HEK293 (cell line): ENCODE data around the gene ZFAND3.

Source experiments
- EGR2 ChIP-seq: fragments of 450-650 bp; formaldehyde crosslinking; IDR thresholded peaks from 2 replicates; pipeline ENCODE4 v1.5.1; 2016; ENCODE audit warnings: low read depth, missing biosample characterization, missing genetic modification characterization
- GLIS2 ChIP-seq: fragments of 450-650 bp; formaldehyde crosslinking; IDR thresholded peaks from 2 replicates; pipeline ENCODE4 v1.5.1; 2016; ENCODE audit warnings: missing biosample characterization, missing genetic modification characterization
- KLF7 ChIP-seq: fragments of 450-650 bp; formaldehyde crosslinking; IDR thresholded peaks from 2 replicates; pipeline ENCODE4 v1.5.1; 2016; ENCODE audit warnings: missing biosample characterization, missing genetic modification characterization, borderline replicate concordance
- KLF8 ChIP-seq: fragments of 450-650 bp; formaldehyde crosslinking; IDR thresholded peaks from 2 replicates; pipeline ENCODE4 v1.5.1; 2016; ENCODE audit warnings: missing biosample characterization, missing genetic modification characterization
- RBAK ChIP-seq: fragments of 450-650 bp; formaldehyde crosslinking; IDR thresholded peaks from 2 replicates; pipeline ENCODE4 v1.5.1; 2016; ENCODE audit warnings: missing biosample characterization, missing genetic modification characterization
- SCRT2 ChIP-seq: fragments of 450-650 bp; formaldehyde crosslinking; IDR thresholded peaks from 2 replicates; pipeline ENCODE4 v1.5.1; 2016; ENCODE audit warnings: missing biosample characterization, missing genetic modification characterization
- ZBTB20 ChIP-seq: fragments of 450-650 bp; formaldehyde crosslinking; IDR thresholded peaks from 2 replicates; pipeline ENCODE4 v1.5.1; 2016; ENCODE audit warnings: missing biosample characterization, missing genetic modification characterization
- ZBTB7A ChIP-seq: fragments of 450-650 bp; formaldehyde crosslinking; IDR thresholded peaks from 2 replicates; pipeline ENCODE4 v1.5.1; 2016; ENCODE audit warnings: low read depth, missing biosample characterization, missing genetic modification characterization
- ZNF2 ChIP-seq: fragments of 450-650 bp; formaldehyde crosslinking; IDR thresholded peaks from 2 replicates; pipeline ENCODE4 v1.5.1; 2016; ENCODE audit warnings: missing biosample characterization, missing genetic modification characterization
- ZNF211 ChIP-seq: fragments of 450-650 bp; formaldehyde crosslinking; IDR thresholded peaks from 2 replicates; pipeline ENCODE4 v1.5.1; 2016; ENCODE audit warnings: low read depth, missing biosample characterization, missing genetic modification characterization
- ZNF214 ChIP-seq: fragments of 450-650 bp; formaldehyde crosslinking; IDR thresholded peaks from 2 replicates; pipeline ENCODE4 v1.5.1; 2017; ENCODE audit warnings: missing biosample characterization, mild to moderate bottlenecking, missing genetic modification characterization, borderline replicate concordance
- ZNF239 ChIP-seq: fragments of 450-650 bp; formaldehyde crosslinking; IDR thresholded peaks from 2 replicates; pipeline ENCODE4 v1.5.1; 2016; ENCODE audit warnings: missing biosample characterization, missing genetic modification characterization
- ZNF335 ChIP-seq: fragments of 450-650 bp; formaldehyde crosslinking; conservative IDR thresholded peaks from 2 replicates; pipeline ENCODE4 v1.5.1; 2016; ENCODE audit warnings: missing biosample characterization, missing genetic modification characterization
- ZNF394 ChIP-seq: fragments of 450-650 bp; formaldehyde crosslinking; IDR thresholded peaks from 2 replicates; pipeline ENCODE4 v1.5.1; 2016; ENCODE audit warnings: missing biosample characterization, missing genetic modification characterization, mild to moderate bottlenecking, moderate library complexity, borderline replicate concordance
- ZNF585B ChIP-seq: fragments of 450-650 bp; formaldehyde crosslinking; IDR thresholded peaks from 2 replicates; pipeline ENCODE4 v1.5.1; 2016; ENCODE audit warnings: missing biosample characterization, missing genetic modification characterization
- ZNF596 ChIP-seq: fragments of 450-650 bp; IDR thresholded peaks from 2 replicates; pipeline ENCODE4 v1.5.0; 2018; ENCODE audit warnings: missing biosample characterization, mild to moderate bottlenecking, missing genetic modification characterization, moderate library complexity
- ZNF623 ChIP-seq: fragments of 450-650 bp; formaldehyde crosslinking; IDR thresholded peaks from 2 replicates; pipeline ENCODE4 v1.5.1; 2016; ENCODE audit warnings: missing biosample characterization, missing genetic modification characterization
- ZNF791 ChIP-seq: fragments of 450-650 bp; formaldehyde crosslinking; IDR thresholded peaks from 2 replicates; pipeline ENCODE4 v1.5.1; 2016; ENCODE audit warnings: missing biosample characterization, missing genetic modification characterization
- TF ChIP-seq, protein P1 (sequence below): fragments of 450-650 bp; formaldehyde crosslinking; IDR thresholded peaks from 2 replicates; pipeline ENCODE4 v1.5.1; 2016; ENCODE audit warnings: missing biosample characterization, missing genetic modification characterization
- TF ChIP-seq, protein P2 (sequence below): fragments of 450-650 bp; formaldehyde crosslinking; IDR thresholded peaks from 2 replicates; pipeline ENCODE4 v1.5.1; 2016; ENCODE audit warnings: missing biosample characterization, missing genetic modification characterization
- TF ChIP-seq, protein P3 (sequence below): IDR thresholded peaks from 2 replicates; pipeline ENCODE4 v1.6.1; 2011; ENCODE audit warnings: mild to moderate bottlenecking, low read depth, low read length, borderline replicate concordance
- TF ChIP-seq, protein P4 (sequence below): fragments of 450-650 bp; formaldehyde crosslinking; IDR thresholded peaks from 2 replicates; pipeline ENCODE4 v1.5.1; 2016; ENCODE audit warnings: missing biosample characterization, missing genetic modification characterization
- TF ChIP-seq, protein P5 (sequence below): fragments of 450-650 bp; formaldehyde crosslinking; IDR thresholded peaks from 2 replicates; pipeline ENCODE4 v1.5.1; 2016; ENCODE audit warnings: missing biosample characterization, missing genetic modification characterization, borderline replicate concordance
- TF ChIP-seq, protein P6 (sequence below): fragments of 450-650 bp; formaldehyde crosslinking; IDR thresholded peaks from 2 replicates; pipeline ENCODE4 v1.5.1; 2016; ENCODE audit warnings: missing biosample characterization, missing genetic modification characterization

The ZFAND3 gene

DNA sequence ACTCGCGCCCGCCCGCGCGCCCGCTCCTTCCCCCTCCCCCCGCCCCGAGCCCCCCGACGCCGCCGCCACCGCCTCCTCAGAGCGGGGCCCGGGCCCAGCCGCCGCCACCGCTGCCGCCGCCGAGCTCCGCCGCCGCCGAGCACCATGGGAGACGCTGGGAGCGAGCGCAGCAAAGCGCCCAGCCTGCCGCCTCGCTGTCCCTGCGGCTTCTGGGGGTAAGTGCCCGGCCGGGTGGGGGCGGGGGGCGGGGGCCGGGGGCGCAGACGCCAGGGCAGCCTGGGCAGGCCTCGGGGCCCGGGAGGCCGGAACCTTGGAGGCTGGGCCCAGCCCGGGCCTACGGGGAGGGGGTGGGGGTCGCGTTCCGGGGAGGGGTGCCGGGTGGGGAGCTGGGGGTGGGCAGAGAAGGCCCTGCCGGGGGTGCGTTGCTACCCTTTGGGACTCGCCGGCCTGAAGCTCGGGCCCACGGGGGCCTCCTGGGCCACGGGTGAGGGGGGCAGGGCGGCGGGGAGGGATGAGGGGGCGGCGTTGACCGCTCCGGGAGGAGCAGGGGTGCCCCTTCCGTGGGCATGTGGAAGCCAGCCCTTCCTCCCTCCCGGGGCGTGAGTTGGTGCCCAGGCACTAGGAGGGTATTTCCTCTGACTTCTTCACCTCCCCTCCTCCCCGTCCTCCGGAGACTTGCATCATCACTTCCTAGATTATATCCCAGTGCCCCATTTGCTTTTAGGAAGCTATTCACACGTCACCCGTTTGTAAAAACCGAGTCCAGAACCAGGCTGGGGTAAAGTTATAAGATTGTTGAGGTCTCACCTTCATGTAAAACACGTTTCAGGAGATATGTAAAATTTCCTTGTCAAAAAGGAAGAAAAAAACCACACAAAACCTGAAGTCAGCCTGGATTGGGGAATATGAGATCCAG is 533 bp downstream of the ZFAND3 start (continued):
- TF ChIP-seq, protein P1, sequence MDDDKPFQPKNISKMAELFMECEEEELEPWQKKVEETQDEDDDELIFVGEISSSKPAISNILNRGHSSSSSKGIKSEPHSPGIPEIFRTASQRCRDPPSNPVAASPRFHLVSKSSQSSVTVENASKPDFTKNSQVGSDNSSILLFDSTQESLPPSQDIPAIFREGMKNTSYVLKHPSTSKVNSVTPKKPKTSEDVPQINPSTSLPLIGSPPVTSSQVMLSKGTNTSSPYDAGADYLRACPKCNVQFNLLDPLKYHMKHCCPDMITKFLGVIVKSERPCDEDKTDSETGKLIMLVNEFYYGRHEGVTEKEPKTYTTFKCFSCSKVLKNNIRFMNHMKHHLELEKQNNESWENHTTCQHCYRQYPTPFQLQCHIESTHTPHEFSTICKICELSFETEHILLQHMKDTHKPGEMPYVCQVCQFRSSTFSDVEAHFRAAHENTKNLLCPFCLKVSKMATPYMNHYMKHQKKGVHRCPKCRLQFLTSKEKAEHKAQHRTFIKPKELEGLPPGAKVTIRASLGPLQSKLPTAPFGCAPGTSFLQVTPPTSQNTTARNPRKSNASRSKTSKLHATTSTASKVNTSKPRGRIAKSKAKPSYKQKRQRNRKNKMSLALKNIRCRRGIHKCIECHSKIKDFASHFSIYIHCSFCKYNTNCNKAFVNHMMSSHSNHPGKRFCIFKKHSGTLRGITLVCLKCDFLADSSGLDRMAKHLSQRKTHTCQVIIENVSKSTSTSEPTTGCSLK: no peak
- TF ChIP-seq, protein P2, sequence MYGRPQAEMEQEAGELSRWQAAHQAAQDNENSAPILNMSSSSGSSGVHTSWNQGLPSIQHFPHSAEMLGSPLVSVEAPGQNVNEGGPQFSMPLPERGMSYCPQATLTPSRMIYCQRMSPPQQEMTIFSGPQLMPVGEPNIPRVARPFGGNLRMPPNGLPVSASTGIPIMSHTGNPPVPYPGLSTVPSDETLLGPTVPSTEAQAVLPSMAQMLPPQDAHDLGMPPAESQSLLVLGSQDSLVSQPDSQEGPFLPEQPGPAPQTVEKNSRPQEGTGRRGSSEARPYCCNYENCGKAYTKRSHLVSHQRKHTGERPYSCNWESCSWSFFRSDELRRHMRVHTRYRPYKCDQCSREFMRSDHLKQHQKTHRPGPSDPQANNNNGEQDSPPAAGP (tag by site-specific recombination): peak; percentile 53; the same call in 1 of the 2 replicates
- TF ChIP-seq ZNF394 (tag by site-specific recombination) (no peak), SCRT2 (tag by site-specific recombination) (no peak), EGR2 (tag by site-specific recombination) (peak; percentile 51), KLF7 (tag by site-specific recombination) (no peak), RBAK (tag by site-specific recombination) (no peak), ZBTB7A (tag by site-specific recombination) (0 out of 2 replicates have a peak, but pooled peaks have one; percentile 31), ZNF214 (no peak), ZBTB20 (tag by site-specific recombination) (peak; percentile 78), GLIS2 (peak; percentile 91), KLF8 (tag by site-specific recombination) (peak; percentile 68; the same call in 1 of the 2 replicates), ZNF335 (tag by site-specific recombination) (peak; percentile 65), ZNF623 (no peak), ZNF239 (tag by site-specific recombination) (no peak), ZNF585B (tag by site-specific recombination) (no peak), ZNF2 (no peak; the same call in 1 of the 2 replicates), ZNF211 (tag by site-specific recombination) (no peak), ZNF791 (tag by site-specific recombination) (no peak), ZNF596 (no peak)
- TF ChIP-seq, protein P3, sequence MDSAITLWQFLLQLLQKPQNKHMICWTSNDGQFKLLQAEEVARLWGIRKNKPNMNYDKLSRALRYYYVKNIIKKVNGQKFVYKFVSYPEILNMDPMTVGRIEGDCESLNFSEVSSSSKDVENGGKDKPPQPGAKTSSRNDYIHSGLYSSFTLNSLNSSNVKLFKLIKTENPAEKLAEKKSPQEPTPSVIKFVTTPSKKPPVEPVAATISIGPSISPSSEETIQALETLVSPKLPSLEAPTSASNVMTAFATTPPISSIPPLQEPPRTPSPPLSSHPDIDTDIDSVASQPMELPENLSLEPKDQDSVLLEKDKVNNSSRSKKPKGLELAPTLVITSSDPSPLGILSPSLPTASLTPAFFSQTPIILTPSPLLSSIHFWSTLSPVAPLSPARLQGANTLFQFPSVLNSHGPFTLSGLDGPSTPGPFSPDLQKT: no peak
- TF ChIP-seq, protein P4, sequence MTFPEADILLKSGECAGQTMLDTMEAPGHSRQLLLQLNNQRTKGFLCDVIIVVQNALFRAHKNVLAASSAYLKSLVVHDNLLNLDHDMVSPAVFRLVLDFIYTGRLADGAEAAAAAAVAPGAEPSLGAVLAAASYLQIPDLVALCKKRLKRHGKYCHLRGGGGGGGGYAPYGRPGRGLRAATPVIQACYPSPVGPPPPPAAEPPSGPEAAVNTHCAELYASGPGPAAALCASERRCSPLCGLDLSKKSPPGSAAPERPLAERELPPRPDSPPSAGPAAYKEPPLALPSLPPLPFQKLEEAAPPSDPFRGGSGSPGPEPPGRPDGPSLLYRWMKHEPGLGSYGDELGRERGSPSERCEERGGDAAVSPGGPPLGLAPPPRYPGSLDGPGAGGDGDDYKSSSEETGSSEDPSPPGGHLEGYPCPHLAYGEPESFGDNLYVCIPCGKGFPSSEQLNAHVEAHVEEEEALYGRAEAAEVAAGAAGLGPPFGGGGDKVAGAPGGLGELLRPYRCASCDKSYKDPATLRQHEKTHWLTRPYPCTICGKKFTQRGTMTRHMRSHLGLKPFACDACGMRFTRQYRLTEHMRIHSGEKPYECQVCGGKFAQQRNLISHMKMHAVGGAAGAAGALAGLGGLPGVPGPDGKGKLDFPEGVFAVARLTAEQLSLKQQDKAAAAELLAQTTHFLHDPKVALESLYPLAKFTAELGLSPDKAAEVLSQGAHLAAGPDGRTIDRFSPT (tag by site-specific recombination): peak; percentile 68; the same call in 1 of the 2 replicates
- TF ChIP-seq, protein P5, sequence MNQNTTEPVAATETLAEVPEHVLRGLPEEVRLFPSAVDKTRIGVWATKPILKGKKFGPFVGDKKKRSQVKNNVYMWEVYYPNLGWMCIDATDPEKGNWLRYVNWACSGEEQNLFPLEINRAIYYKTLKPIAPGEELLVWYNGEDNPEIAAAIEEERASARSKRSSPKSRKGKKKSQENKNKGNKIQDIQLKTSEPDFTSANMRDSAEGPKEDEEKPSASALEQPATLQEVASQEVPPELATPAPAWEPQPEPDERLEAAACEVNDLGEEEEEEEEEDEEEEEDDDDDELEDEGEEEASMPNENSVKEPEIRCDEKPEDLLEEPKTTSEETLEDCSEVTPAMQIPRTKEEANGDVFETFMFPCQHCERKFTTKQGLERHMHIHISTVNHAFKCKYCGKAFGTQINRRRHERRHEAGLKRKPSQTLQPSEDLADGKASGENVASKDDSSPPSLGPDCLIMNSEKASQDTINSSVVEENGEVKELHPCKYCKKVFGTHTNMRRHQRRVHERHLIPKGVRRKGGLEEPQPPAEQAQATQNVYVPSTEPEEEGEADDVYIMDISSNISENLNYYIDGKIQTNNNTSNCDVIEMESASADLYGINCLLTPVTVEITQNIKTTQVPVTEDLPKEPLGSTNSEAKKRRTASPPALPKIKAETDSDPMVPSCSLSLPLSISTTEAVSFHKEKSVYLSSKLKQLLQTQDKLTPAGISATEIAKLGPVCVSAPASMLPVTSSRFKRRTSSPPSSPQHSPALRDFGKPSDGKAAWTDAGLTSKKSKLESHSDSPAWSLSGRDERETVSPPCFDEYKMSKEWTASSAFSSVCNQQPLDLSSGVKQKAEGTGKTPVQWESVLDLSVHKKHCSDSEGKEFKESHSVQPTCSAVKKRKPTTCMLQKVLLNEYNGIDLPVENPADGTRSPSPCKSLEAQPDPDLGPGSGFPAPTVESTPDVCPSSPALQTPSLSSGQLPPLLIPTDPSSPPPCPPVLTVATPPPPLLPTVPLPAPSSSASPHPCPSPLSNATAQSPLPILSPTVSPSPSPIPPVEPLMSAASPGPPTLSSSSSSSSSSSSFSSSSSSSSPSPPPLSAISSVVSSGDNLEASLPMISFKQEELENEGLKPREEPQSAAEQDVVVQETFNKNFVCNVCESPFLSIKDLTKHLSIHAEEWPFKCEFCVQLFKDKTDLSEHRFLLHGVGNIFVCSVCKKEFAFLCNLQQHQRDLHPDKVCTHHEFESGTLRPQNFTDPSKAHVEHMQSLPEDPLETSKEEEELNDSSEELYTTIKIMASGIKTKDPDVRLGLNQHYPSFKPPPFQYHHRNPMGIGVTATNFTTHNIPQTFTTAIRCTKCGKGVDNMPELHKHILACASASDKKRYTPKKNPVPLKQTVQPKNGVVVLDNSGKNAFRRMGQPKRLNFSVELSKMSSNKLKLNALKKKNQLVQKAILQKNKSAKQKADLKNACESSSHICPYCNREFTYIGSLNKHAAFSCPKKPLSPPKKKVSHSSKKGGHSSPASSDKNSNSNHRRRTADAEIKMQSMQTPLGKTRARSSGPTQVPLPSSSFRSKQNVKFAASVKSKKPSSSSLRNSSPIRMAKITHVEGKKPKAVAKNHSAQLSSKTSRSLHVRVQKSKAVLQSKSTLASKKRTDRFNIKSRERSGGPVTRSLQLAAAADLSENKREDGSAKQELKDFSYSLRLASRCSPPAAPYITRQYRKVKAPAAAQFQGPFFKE: no peak
- TF ChIP-seq, protein P6, sequence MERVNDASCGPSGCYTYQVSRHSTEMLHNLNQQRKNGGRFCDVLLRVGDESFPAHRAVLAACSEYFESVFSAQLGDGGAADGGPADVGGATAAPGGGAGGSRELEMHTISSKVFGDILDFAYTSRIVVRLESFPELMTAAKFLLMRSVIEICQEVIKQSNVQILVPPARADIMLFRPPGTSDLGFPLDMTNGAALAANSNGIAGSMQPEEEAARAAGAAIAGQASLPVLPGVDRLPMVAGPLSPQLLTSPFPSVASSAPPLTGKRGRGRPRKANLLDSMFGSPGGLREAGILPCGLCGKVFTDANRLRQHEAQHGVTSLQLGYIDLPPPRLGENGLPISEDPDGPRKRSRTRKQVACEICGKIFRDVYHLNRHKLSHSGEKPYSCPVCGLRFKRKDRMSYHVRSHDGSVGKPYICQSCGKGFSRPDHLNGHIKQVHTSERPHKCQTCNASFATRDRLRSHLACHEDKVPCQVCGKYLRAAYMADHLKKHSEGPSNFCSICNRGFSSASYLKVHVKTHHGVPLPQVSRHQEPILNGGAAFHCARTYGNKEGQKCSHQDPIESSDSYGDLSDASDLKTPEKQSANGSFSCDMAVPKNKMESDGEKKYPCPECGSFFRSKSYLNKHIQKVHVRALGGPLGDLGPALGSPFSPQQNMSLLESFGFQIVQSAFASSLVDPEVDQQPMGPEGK (tag by site-specific recombination): peak; percentile 85
